Subcutaneous abdominal adipose tissue (tissue), 5 donors: ENCODE data around the gene KRTAP10-7.
"Not testable (repeated sequence)": the region's sequence is repeated elsewhere in the genome, so short reads cannot be mapped to it uniquely, and the experiment has no call there.

Source experiments
- H3K27ac ChIP-seq: one replicate; pipeline ENCODE4 v1.7.0; 2013; ENCODE audit warnings: low read depth, mild to moderate bottlenecking, inconsistent platforms, low read length, moderate library complexity
- H3K27me3 ChIP-seq, 5 donors: one replicate each; pipeline ENCODE4 v1.7.0; 2013; ENCODE audit warnings: low read length in 5 of 5, inconsistent platforms in 1 of 5; ENCODE audit not compliant: control insufficient read depth in 5 of 5, insufficient read depth in 4 of 5
- H3K36me3 ChIP-seq, 5 donors: one replicate each; pipeline ENCODE4 v1.7.0; 2013; ENCODE audit warnings: low read length in 5 of 5; ENCODE audit not compliant: control insufficient read depth in 5 of 5, insufficient read depth in 5 of 5
- H3K4me1 ChIP-seq, 5 donors: one replicate each; pipeline ENCODE4 v1.7.0; 2013; ENCODE audit warnings: low read length in 5 of 5, mild to moderate bottlenecking in 3 of 5, moderate library complexity in 1 of 5; ENCODE audit not compliant: control insufficient read depth in 5 of 5, insufficient read depth in 5 of 5
- H3K4me3 ChIP-seq, 5 donors: one replicate each; pipeline ENCODE4 v1.7.0; 2013; ENCODE audit warnings: low read length in 5 of 5, low read depth in 1 of 5
- H3K9ac ChIP-seq, 5 donors: one replicate each; pipeline ENCODE4 v1.7.0; 2013; ENCODE audit warnings: low read length in 5 of 5, mild to moderate bottlenecking in 4 of 5, moderate library complexity in 3 of 5
- H3K9me3 ChIP-seq, 5 donors: one replicate each; pipeline ENCODE4 v1.7.0; 2013; ENCODE audit warnings: low read length in 5 of 5; ENCODE audit not compliant: control insufficient read depth in 5 of 5
- donor health status: healthy.
- donor health status: healthy.
- donor health status: healthy.
- donor health status: healthy.
- donor health status: healthy.

The KRTAP10-7 gene

DNA sequence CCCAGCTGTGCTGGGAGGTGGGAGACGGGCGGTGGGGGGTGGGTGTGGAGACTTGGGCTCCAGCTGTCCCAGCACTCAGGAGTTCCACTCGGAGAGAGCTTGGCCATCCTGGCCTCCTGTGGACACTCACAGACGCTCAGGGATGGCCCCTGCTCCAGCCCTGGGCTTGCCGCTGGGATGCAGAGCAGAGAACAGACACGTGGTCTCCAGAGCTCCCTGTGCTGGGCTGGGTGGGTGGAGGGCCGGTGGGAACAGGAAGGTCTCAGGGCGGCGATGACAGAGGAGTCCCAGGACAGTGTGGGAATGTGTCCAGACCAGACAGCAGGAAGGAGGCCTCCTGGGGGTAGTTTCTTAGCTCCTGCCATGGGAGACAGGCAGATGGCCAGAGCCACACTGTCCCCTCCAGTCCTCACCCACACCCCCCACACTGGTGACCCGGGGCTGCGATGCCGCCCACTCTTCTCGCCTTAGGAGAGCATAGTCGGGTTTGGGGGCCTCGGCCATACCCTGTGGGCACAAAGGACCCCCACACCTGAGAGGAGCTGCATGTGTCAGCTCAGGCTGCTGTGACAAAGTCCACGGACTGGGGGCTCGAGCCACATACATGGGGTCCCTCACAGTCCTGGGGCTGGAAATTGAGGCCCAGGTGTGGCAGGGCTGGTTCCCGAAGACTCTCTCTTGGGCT lies 28.5 kb downstream of the KRTAP10-7 start:
- Histone ChIP-seq H3K27ac (no peak overlapping the region), H3K27me3 (peaks cover 12 to 29% (median 19%) of the 10 kb centered on the region in 5 donors), H3K9ac (no peak overlapping the region), H3K4me3 (no peak overlapping the region), H3K9me3 (peaks cover 7 to 32% (median 22%) of the 10 kb centered on the region in 5 donors), H3K36me3 (no peaks in the 10 kb centered on the region), H3K4me1 (peaks cover 0 to 4% (median 0%) of the 10 kb centered on the region in 5 donors)

DNA sequence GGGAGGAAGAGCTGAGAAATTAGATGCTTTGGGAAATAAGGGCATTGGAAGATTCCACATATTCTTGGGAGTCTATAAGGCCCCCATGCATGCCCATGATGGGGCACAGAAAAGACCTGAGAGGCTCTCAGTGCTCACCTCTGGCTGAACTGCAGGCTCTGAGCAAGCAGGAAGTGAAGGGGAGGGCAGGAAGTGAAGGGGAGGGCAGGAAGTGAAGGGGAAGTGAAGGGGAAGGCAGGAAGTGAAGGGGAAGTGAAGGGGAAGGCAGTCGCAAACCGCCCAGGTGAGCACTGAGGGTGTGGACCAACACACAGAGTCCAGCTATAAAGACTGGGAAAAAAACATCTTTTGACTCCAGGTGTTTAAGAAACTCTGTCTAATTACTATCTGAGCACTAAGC lies 30.0 kb downstream of the KRTAP10-7 start:
- H3K36me3 ChIP-seq, result no peaks in the 10 kb centered on the region
- H3K9ac ChIP-seq, result no peak overlapping the region
- H3K4me1 ChIP-seq, result peaks cover 0 to 4% (median 0%) of the 10 kb centered on the region in 5 donors
- no peak overlapping the region for H3K4me3 ChIP-seq
- peaks cover 4 to 23% (median 17%) of the 10 kb centered on the region in 5 donors for H3K9me3 ChIP-seq
- peaks cover 12 to 30% (median 19%) of the 10 kb centered on the region in 5 donors for H3K27me3 ChIP-seq
- H3K27ac ChIP-seq, result no peak overlapping the region

DNA sequence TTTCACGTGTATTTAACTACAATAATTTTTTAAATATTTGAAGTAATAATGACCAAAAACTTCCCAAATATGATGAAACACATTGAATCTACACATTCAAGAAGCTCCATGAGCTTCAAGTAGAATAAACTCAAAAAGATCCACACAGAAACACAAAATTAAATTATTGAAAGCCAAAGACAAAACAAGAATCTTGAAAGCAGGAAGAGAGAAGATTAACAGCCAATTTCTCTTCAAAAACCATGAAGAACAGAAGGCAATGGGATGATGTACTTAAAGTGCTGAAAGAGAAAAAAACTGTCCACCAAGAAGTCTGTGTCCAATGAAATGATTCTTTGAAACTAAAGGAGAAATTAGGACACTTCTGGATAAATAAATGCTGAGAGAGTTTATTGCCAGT lies 31.7 kb downstream of the KRTAP10-7 start:
- Histone ChIP-seq H3K36me3 (no peaks in the 10 kb centered on the region), H3K4me1 (peaks cover 0 to 3% (median 0%) of the 10 kb centered on the region in 5 donors), H3K9ac (no peak overlapping the region), H3K27me3 (peaks cover 12 to 21% (median 18%) of the 10 kb centered on the region in 5 donors), H3K9me3 (peaks cover 4 to 23% (median 17%) of the 10 kb centered on the region in 5 donors), H3K4me3 (no peak overlapping the region), H3K27ac (no peak overlapping the region)

DNA sequence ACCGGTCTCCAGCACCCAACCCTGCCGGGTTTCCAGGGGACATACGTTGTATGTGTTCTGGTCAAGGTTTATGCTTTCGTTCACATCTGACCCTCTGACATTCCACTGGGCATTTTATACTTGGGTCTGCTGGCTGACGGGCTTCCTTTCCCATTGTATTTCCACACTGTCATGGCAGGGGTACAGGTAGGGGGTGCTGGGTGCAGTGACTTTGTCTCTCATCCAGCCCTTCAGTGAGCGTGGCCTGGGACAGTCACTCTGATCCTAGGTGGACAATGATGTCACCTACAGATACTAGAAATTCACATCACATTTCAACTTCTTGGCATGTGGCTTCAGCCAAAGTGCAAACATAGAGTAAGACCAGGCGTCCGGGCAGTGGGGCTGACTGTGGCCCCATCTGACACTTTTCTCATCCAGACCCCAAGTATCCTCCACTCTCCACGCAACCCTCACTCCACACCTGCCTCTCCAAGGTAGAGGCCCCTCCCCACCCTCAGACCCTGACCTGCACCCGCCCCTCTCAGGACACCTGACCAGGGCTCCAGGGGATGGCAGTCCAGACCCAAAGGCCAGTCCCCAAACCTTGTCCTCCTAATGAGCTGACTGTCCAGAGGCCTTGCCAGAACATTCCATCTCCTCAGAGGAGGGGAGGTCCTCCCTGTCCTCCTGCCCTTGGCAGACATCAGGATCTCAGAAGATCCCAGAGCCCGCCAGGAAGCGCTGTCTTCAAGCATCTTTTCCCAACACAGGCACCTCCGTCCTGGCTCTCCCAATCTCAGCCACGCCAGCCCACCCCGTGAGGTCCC lies 36.0 kb downstream of the KRTAP10-7 start:
- no peak overlapping the region for H3K9ac ChIP-seq
- H3K27ac ChIP-seq, result no peak overlapping the region
- H3K9me3 ChIP-seq, result peaks cover 2 to 21% (median 17%) of the 10 kb centered on the region in 5 donors
- no peaks in the 10 kb centered on the region for H3K36me3 ChIP-seq
- no peak overlapping the region for H3K4me3 ChIP-seq
- H3K4me1 ChIP-seq, result no peaks in the 10 kb centered on the region
- H3K27me3 ChIP-seq, result peaks cover 9 to 21% (median 13%) of the 10 kb centered on the region in 5 donors

DNA sequence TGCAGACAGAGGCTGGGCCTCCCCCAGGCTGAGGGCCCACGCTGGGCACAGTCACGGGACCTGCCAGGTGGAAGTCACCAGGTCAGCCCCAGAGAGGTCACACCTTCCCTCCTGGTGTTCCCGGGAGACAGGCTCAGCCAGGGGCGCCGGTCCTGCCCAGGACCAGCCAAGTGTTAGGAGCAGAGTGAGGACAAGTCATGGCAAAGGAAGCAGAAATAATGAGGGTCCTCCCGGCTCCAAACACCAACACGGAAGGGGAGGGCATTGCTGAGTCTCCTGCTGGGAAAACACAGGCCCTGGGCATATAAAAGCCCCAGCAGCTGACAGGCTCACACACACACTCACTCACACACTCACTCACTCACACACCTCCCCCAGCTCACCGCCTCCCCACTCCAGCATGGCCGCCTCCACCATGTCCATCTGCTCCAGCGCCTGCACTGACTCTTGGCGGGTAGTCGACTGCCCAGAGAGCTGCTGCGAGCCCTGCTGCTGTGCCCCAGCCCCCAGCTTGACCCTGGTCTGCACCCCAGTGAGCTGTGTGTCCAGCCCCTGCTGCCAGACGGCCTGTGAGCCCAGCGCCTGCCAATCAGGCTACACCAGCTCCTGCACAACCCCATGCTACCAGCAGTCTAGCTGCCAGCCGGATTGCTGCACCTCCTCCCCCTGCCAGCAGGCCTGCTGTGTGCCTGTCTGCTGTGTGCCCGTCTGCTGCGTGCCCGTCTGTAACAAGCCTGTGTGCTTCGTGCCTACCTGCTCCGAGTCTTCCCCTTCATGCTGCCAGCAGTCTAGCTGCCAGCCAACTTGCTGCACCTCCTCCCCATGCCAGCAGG lies 36.8 kb downstream of the KRTAP10-7 start, which contains the start of gene KRTAP10-10:
KRTAP10-10 (plus strand) TSS at position 339 of the 833 bp plus-strand sequence; CDS start at position 401, 62 bp downstream.
- peaks cover 9 to 21% (median 13%) of the 10 kb centered on the region in 5 donors for H3K27me3 ChIP-seq
- no peaks in the 10 kb centered on the region for H3K36me3 ChIP-seq
- no peak within 1 kb of the TSS for H3K4me3 ChIP-seq
- no peaks in the 10 kb centered on the region for H3K4me1 ChIP-seq
- no peak within 1 kb of the TSS for H3K27ac ChIP-seq
- H3K9ac ChIP-seq, result no peak within 1 kb of the TSS
- H3K9me3 ChIP-seq, result peaks cover 2 to 16% (median 10%) of the 10 kb centered on the region in 5 donors

DNA sequence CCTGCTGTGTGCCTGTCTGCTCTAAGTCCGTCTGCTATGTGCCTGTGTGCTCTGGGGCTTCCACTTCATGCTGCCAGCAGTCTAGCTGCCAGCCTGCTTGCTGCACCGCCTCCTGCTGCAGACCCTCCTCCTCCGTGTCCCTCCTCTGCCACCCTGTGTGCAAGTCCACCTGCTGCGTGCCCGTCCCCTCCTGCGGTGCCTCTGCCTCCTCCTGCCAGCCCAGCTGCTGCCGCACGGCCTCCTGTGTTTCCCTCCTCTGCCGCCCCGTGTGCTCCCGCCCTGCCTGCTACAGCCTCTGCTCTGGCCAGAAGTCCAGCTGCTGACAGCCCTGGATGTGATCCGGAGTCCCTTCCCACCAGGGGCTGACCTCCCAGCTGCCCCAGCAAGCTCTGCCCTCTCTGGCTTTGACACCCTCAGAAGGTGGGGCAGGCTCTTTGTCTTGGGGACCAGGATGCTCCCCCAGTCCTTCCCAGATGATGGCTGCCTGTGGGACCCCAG lies 37.5 kb downstream of the KRTAP10-7 start:
- not testable (repeated sequence) for H3K27ac ChIP-seq, H3K4me1 ChIP-seq, H3K4me3 ChIP-seq, H3K36me3 ChIP-seq, H3K9ac ChIP-seq
- peaks cover 2 to 13% (median 8%) of the 10 kb centered on the region in 5 donors for H3K9me3 ChIP-seq
- peaks cover 9 to 21% (median 13%) of the 10 kb centered on the region in 5 donors for H3K27me3 ChIP-seq

DNA sequence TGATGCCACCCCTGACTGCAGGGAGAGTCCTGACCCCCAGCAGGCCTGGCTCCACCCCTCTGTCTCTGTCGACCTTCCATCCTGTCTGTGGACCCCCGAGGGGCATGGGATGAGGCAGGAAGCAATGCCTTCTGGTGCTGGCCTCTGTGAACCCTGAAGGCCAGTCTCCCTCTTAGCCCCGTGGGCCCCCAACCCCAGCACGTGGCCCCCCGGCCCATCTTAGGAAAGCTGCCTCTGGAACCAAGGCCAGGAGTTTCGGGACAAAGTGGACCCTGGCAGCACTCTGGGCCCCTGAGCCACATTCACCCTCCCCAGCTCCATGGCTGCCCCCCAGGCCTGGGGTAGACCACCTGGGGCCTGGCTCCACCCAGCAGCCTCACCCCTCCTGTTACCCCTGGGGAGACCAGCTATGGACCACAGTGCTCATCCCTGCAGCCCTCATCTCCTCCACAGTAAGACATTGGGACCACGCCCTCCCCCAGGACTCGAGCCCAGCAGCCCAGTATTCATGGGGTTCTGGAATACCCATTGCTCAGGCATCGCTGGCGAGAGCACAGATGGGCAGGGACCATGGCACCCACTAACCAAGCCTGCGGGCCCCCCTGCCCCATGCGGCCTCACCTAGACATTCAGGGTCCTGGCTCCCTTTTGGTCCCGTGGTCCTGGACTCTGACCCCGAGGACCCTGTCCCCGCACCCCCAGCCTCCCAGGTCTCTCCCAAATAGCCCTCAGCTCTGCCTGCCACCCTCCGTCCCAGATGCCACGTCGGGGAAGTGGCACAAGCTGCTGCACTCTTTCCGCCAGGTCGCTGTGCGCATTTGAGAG lies 38.3 kb downstream of the KRTAP10-7 start:
- not testable (repeated sequence) for H3K36me3 ChIP-seq, H3K4me3 ChIP-seq, H3K4me1 ChIP-seq, H3K9ac ChIP-seq, H3K27ac ChIP-seq
- Histone ChIP-seq H3K9me3 (peaks cover 2 to 15% (median 14%) of the 10 kb centered on the region in 5 donors), H3K27me3 (peaks cover 9 to 21% (median 13%) of the 10 kb centered on the region in 5 donors)

DNA sequence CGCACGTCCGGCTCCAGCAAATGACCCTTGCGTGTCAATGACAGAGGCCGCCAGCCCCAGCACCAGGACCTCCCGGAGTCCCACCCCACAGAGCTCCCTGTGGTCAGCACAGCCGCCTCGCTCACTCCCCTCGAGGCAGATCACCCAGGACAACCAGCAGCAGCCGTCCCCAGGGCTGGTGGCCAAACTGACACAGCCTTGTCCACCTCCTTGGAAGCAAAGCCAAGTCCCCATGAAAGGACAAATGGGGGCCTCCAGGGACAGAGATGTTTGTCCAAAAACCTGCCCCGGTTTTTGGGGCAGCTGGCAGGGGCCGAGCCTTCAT lies 38.9 kb downstream of the KRTAP10-7 start:
- no peak overlapping the region for H3K27ac ChIP-seq
- H3K9me3 ChIP-seq, result peaks cover 2 to 20% (median 20%) of the 10 kb centered on the region in 5 donors
- H3K4me1 ChIP-seq, result no peaks in the 10 kb centered on the region
- peaks cover 9 to 21% (median 13%) of the 10 kb centered on the region in 5 donors for H3K27me3 ChIP-seq
- no peak overlapping the region for H3K9ac ChIP-seq
- no peak overlapping the region for H3K4me3 ChIP-seq
- no peaks in the 10 kb centered on the region for H3K36me3 ChIP-seq

DNA sequence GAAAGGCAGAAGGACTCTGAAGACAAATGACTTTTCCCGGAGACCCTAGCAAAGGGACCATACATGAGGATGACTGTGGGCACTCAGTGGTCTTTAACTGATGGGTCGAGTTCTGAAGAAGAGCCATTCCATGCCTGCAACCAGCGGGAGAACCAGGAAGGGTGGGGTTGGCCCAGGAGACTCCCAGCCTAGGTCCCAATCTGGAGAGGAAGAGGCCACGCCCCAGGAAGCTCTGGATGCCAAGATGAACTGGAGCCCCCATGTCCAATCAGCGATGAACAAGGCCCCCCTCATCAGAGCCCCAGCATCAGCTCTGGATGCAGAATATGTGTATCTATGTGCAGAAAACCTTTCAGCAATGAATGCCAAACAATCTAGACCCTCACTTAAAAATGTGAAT lies 40.4 kb downstream of the KRTAP10-7 start:
- Histone ChIP-seq H3K9ac (no peak overlapping the region), H3K36me3 (no peaks in the 10 kb centered on the region), H3K27me3 (peaks cover 9 to 18% (median 10%) of the 10 kb centered on the region in 5 donors), H3K27ac (no peak overlapping the region), H3K4me3 (no peak overlapping the region), H3K9me3 (peaks cover 6 to 33% (median 25%) of the 10 kb centered on the region in 5 donors), H3K4me1 (no peaks in the 10 kb centered on the region)
